ENCODE results near the gene CNPY1.

Gene CNPY1

GRCh38 chr7:155462163-155462735 is 84.1 kb downstream of the CNPY1 start:
- no peaks in the 10 kb centered on the region; the same call in 1 of the 2 replicates for H3K27me3 ChIP-seq (ENCODE audit: insufficient read depth, low read length)
- TF ChIP-seq, protein P1, sequence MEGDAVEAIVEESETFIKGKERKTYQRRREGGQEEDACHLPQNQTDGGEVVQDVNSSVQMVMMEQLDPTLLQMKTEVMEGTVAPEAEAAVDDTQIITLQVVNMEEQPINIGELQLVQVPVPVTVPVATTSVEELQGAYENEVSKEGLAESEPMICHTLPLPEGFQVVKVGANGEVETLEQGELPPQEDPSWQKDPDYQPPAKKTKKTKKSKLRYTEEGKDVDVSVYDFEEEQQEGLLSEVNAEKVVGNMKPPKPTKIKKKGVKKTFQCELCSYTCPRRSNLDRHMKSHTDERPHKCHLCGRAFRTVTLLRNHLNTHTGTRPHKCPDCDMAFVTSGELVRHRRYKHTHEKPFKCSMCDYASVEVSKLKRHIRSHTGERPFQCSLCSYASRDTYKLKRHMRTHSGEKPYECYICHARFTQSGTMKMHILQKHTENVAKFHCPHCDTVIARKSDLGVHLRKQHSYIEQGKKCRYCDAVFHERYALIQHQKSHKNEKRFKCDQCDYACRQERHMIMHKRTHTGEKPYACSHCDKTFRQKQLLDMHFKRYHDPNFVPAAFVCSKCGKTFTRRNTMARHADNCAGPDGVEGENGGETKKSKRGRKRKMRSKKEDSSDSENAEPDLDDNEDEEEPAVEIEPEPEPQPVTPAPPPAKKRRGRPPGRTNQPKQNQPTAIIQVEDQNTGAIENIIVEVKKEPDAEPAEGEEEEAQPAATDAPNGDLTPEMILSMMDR (IDR thresholded peaks at IDR 0.05; ENCODE audit: low read length) = no peak
- H3K4me2 ChIP-seq (ENCODE audit: low read length) = no peak overlapping the region
- no peaks in the 10 kb centered on the region for H3K36me3 ChIP-seq (ENCODE audit: insufficient read depth, low read length)
- H3F3A ChIP-seq (ENCODE audit: insufficient read depth, low read length) = no peaks in the 10 kb centered on the region
- H3K27ac ChIP-seq (ENCODE audit: low read depth, low read length, poor library complexity, severe bottlenecking) = no peak overlapping the region
- H3K79me2 ChIP-seq (ENCODE audit: insufficient read depth, low read length) = no peaks in the 10 kb centered on the region
- no peaks in the 10 kb centered on the region for H4K20me1 ChIP-seq (ENCODE audit: insufficient read depth, low read length)
- H3K4me3 ChIP-seq (ENCODE audit: low read depth, low read length, poor library complexity, severe bottlenecking) = no peak overlapping the region
- H3K9ac ChIP-seq (ENCODE audit: low read length) = no peak overlapping the region
- no peaks in the 10 kb centered on the region for H3K9me2 ChIP-seq (ENCODE audit: low read depth, low read length)
- no peak overlapping the region for H2AFZ ChIP-seq (ENCODE audit: low read length)
- H3K4me1 ChIP-seq (ENCODE audit: insufficient read depth, low read length, severe bottlenecking) = no peaks in the 10 kb centered on the region
- H3K9me3 ChIP-seq (ENCODE audit: low read length) = no peaks in the 10 kb centered on the region

GRCh38 chr7:155461631-155462030 is 84.7 kb downstream of the CNPY1 start:
- H3K36me3 ChIP-seq (ENCODE audit: insufficient read depth, low read length) = no peaks in the 10 kb centered on the region

GRCh38 chr7:155460926-155461613 is 85.3 kb downstream of the CNPY1 start:
- no peaks in the 10 kb centered on the region for H3K27me3 ChIP-seq (ENCODE audit: insufficient read depth, low read length)
- no peak overlapping the region for H3K9ac ChIP-seq (ENCODE audit: low read length)

More at GRCh38 chr7:155461631-155462030, 84.7 kb downstream of the CNPY1 start:
- Histone ChIP-seq H3K4me3 (ENCODE audit: low read depth, low read length, poor library complexity, severe bottlenecking) (no peak overlapping the region), H3K27ac (ENCODE audit: low read depth, low read length, poor library complexity, severe bottlenecking) (no peak overlapping the region), H3K4me2 (ENCODE audit: low read length) (no peak overlapping the region), H4K20me1 (ENCODE audit: insufficient read depth, low read length) (no peaks in the 10 kb centered on the region), H2AFZ (ENCODE audit: low read length) (no peak overlapping the region), H3K4me1 (ENCODE audit: insufficient read depth, low read length, severe bottlenecking) (no peaks in the 10 kb centered on the region), H3K9me2 (ENCODE audit: low read depth, low read length) (no peaks in the 10 kb centered on the region), H3K9ac (ENCODE audit: low read length) (no peak overlapping the region), H3F3A (ENCODE audit: insufficient read depth, low read length) (no peaks in the 10 kb centered on the region), H3K9me3 (ENCODE audit: low read length) (no peaks in the 10 kb centered on the region), H3K79me2 (ENCODE audit: insufficient read depth, low read length) (no peaks in the 10 kb centered on the region), H3K27me3 (ENCODE audit: insufficient read depth, low read length) (no peaks in the 10 kb centered on the region; the same call in 1 of the 2 replicates)
- TF ChIP-seq, protein P1 (IDR thresholded peaks at IDR 0.05; ENCODE audit: low read length) = no peak
- TF ChIP-seq EZH2 (IDR thresholded peaks at IDR 0.05; ENCODE audit: borderline replicate concordance, low read length) = no peak

More at GRCh38 chr7:155460926-155461613, 85.3 kb downstream of the CNPY1 start:
- Histone ChIP-seq H4K20me1 (ENCODE audit: insufficient read depth, low read length) (no peaks in the 10 kb centered on the region), H3K4me1 (ENCODE audit: insufficient read depth, low read length, severe bottlenecking) (no peaks in the 10 kb centered on the region), H3K36me3 (ENCODE audit: insufficient read depth, low read length) (no peaks in the 10 kb centered on the region), H2AFZ (ENCODE audit: low read length) (no peak overlapping the region), H3K27ac (ENCODE audit: low read depth, low read length, poor library complexity, severe bottlenecking) (no peak overlapping the region), H3K4me2 (ENCODE audit: low read length) (no peak overlapping the region), H3K9me3 (ENCODE audit: low read length) (no peaks in the 10 kb centered on the region), H3F3A (ENCODE audit: insufficient read depth, low read length) (no peaks in the 10 kb centered on the region), H3K4me3 (ENCODE audit: low read depth, low read length, poor library complexity, severe bottlenecking) (no peak overlapping the region), H3K9me2 (ENCODE audit: low read depth, low read length) (no peaks in the 10 kb centered on the region), H3K79me2 (ENCODE audit: insufficient read depth, low read length) (no peaks in the 10 kb centered on the region)
- no peak for TF ChIP-seq EZH2 (IDR thresholded peaks at IDR 0.05; ENCODE audit: borderline replicate concordance, low read length)
- TF ChIP-seq, protein P1 (IDR thresholded peaks at IDR 0.05; ENCODE audit: low read length) = no peak

Measured in OCI-LY1 (cell line).